ENCODE data around the gene ASPSCR1.

Gene ASPSCR1, protein sequence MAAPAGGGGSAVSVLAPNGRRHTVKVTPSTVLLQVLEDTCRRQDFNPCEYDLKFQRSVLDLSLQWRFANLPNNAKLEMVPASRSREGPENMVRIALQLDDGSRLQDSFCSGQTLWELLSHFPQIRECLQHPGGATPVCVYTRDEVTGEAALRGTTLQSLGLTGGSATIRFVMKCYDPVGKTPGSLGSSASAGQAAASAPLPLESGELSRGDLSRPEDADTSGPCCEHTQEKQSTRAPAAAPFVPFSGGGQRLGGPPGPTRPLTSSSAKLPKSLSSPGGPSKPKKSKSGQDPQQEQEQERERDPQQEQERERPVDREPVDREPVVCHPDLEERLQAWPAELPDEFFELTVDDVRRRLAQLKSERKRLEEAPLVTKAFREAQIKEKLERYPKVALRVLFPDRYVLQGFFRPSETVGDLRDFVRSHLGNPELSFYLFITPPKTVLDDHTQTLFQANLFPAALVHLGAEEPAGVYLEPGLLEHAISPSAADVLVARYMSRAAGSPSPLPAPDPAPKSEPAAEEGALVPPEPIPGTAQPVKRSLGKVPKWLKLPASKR

DNA sequence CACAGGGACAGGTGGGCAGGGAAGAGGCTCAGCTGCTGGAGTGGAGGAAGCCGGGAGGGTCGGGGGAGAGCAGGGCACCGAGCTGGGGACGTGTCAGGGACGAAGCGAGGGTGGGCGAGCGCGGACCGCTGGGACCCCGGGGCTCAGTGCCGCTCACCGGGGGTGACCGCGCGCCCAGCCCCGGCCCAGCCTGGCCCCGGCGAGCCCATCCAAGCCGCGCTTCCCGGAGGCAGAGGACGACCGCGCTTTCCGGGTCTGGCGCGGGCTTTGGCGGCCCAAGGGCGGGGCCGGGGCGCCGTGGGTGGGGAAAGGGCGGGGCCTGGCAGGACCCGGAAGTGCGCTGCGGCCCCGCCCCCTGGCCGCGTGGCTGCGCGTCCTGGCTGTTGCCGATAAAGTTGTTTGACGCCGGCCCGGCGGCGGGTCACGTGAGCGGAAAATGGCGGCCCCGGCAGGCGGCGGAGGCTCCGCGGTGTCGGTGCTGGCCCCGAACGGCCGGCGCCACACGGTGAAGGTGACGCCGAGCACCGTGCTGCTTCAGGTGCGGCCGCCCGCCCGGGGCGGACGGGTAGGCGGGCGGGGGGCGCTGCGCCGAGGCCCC, at the start of gene ASPSCR1:
Gene ASPSCR1, plus strand, starts transcription at position 419 of the 598 bp plus-strand sequence. Its CDS starts 18 bp downstream, at position 437.
- Mint-ChIP-seq H3K27me3 (ENCODE audit: low read depth) (peaks cover 11% of the 10 kb centered on the region), H3K36me3 (ENCODE audit: low read depth) (peaks cover 10% of the 10 kb centered on the region), H3K4me1 (ENCODE audit: low read depth) (peaks cover 22% of the 10 kb centered on the region), H3K27ac (peak within 1 kb of the TSS; percentile 98), H3K4me3 (peak within 1 kb of the TSS; percentile 98), H3K9me3 (peaks cover 4% of the 10 kb centered on the region)
- peak; percentile 88 for DNase-seq (ENCODE audit: low spot score)

DNA sequence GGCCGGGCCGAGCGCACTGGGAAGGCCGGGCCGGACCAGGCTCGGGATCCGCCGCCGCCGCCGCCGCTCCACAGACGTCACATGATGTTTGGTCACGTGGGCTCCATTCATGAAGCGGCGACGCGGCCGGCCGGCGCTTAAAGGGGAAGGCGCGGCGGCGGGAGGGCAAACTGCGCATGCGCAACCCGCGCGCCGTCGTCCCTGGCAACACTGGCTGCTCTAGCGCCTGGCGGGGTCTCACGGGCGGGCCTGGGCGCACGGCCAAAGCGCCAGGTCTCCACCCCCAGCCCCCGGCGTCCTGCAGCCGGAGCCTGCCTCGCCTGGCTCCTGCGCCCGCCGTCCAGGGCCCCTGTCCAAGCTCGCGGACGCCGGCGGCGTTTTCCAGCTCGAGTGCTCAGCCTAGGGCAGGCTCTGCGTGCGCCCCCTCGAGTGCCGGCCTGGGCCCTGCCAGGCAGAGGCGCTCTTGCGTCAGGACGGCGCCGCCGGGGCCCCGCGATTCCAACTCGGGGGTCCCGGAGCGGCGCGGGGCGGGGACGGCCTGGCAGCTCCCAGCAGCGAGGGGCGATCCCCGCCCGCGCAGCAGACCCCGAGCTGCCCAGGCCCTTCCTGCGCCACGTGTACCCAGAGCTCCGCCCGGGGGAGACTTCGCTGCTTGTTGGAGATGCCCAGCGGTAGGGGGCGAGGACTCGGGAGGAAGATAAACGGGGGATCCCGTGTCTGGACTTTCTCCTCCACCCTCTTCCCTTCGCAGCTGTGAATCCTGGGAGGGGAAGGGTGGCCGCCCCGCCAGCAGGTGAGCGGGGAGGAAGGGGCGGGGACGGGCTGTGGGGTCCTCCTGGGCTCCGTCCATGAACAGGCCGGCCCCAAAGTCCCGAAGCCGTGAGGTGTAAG, 49.5 kb upstream of the ASPSCR1 start, which contains the start of gene MAFG:
Gene MAFG, minus strand, starts transcription at position 83 of the 891 bp plus-strand sequence. CDS start 4,550 bp downstream, outside the sequence.
- Mint-ChIP-seq H3K4me1 (ENCODE audit: low read depth) (peaks cover 15% of the 10 kb centered on the region), H3K27me3 (ENCODE audit: low read depth) (peaks cover 3% of the 10 kb centered on the region), H3K9me3 (no peaks in the 10 kb centered on the region), H3K4me3 (peak within 1 kb of the TSS; percentile 94), H3K27ac (peak within 1 kb of the TSS; percentile 87), H3K36me3 (ENCODE audit: low read depth) (peaks cover 1% of the 10 kb centered on the region)
- peak; percentile 92 for DNase-seq (ENCODE audit: low spot score)

DNA sequence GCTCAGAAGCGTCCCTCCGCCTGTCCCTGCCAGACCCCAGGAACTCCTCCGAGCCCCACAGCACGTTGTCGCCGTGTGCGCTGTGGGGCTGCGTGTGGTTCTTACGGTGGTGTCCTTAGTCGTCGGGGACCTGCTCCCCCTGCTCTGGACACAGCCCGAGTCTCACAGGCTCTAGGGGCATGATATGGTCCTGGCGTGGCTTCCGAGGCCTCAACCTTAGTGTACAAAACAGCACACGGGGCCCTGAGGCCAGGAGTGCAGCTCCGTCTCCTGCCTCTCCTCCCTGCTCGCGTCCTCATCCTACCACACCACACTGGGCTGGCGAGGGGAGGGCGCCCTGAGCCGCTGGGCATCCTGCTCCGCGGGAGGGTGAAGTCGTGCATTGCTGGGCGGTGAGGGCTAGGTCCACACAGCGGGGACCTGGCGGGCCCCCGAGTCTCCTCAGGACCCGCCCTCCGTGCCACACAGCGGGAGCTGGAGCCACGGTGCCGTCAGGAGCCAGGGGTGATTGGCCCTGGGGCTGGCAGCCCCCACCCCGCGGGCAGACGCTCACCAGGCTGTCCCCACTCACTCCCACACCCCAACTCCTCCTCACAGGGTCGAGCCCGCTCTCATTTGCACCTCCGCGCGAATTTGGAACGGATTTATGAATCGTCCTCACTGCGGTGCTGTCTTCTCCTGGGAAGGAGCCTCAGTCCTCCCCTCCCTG, 48.7 kb upstream of the ASPSCR1 start:
- Mint-ChIP-seq H3K36me3 (ENCODE audit: low read depth) (peaks cover 1% of the 10 kb centered on the region), H3K27me3 (ENCODE audit: low read depth) (peaks cover 3% of the 10 kb centered on the region), H3K4me3 (peak overlapping the region; percentile 60), H3K4me1 (ENCODE audit: low read depth) (peaks cover 15% of the 10 kb centered on the region), H3K27ac (no peak overlapping the region), H3K9me3 (no peaks in the 10 kb centered on the region)
- DNase-seq (ENCODE audit: low spot score) = no peak

DNA sequence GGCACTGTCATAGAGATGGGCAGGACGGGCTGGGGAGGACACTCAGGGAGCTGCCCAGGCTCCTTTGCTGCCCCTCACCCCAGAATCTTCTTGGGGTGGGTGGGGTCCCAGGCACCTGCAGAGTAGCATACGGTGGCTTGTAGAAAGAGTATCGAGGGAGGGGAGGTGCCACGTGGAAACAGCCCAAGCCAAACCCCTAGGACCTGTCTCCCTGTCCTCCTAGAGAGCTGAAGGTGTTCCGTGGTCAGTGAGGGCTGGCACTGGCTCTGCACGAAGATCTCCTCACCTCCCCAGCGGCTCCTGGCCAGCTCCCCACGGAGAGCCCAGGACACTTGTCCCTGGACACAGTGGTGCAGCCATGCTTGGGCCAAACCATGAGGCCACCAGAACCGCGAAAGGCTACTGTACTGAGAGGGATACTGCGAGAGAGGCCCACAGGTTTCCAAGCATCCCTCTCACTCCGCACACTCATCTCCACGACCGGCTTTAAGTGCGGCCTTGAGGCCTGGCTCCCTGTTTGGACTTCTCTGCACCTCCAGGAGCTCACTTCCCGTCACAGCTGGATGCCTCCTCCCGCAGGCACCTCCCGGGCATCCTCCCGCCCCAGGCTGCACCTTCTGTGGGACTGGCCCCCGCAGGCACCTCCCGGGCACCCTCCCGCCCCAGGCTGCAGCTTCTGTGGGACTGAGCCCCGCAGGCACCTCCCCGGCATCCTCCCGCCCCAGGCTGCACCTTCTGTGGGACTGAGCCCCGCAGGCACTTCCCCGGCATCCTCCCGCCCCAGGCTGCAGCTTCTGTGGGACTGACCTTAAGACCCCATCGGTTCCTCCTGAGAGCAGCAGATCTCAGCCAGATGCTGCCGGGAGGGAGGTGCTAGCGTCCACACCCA, 47.9 kb upstream of the ASPSCR1 start:
- Mint-ChIP-seq H3K36me3 (ENCODE audit: low read depth) (no peaks in the 10 kb centered on the region), H3K9me3 (no peaks in the 10 kb centered on the region), H3K27ac (no peak overlapping the region), H3K4me3 (peak overlapping the region; percentile 29), H3K4me1 (ENCODE audit: low read depth) (peaks cover 11% of the 10 kb centered on the region), H3K27me3 (ENCODE audit: low read depth) (peaks cover 3% of the 10 kb centered on the region)
- DNase-seq (ENCODE audit: low spot score) = no peak

DNA sequence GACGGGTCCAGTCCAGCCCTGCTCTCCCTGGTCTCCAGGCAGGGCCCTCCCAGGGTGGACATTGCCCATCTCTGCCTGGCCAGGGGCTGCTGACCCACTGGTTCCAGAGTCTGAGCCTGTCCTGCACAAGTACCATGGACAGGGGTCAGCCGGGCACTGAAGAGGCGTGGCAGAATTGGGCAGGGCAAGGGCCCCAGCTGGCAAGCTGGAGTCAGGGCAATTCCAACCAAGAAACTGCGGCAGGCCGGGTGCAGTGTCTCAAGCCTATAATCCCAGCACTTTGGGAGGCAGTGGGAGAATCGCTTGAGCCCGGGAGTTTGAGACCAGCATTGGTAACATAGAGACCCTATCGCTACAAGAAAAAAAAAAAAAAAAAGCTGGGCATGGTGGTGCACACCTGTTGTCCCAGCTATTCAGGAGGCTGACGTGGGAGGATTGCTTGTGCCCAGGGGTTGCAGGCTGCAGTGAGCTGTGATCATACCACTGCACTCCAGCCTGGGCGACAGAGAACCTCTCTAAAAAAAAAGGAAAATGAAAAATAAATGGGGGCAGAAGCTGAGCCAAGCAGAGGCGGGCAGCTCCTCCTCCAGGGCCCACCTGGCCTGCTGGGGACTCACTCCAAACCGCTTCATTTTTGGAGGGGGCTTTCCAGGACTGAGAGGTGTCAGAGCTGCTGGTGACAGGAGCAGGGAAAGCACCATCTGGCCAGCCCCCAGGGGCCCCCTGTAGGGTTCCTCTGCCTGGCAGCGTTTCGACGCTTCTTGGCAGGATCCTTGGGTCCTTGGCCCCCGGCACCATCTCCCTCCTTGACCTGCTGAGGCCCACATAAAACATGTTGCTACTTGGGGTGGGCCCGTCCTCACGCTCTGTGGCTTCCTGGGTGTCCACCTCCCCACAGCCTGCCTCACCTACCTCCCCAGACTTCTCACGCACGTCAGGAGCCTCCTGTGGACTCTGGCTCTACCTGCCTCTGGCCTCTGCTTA, 47.0 kb upstream of the ASPSCR1 start:
- Mint-ChIP-seq H3K27ac (no peak overlapping the region), H3K4me3 (no peak overlapping the region), H3K27me3 (ENCODE audit: low read depth) (peaks cover 3% of the 10 kb centered on the region), H3K4me1 (ENCODE audit: low read depth) (peaks cover 9% of the 10 kb centered on the region), H3K9me3 (no peaks in the 10 kb centered on the region), H3K36me3 (ENCODE audit: low read depth) (no peaks in the 10 kb centered on the region)
- DNase-seq (ENCODE audit: low spot score) = no peak

DNA sequence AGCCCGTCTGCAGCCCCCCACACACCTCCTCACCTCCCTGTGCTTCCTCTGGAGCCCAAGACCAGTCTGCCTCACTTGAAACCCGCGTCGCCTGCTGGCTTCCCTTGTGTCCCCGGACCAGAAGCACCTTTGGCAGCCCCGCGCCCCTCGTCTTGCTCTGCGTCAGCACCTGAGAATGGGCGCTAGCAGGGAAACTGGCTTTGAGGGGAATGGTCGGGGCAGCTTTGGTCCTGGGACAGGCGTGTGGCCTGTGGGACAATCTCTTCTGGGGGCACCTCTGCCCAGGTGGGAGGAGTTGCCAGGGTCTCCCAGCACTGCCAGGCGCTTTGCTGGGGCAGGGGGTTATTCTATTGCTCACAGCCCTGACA, 46.3 kb upstream of the ASPSCR1 start:
- Mint-ChIP-seq H3K36me3 (ENCODE audit: low read depth) (no peaks in the 10 kb centered on the region), H3K27me3 (ENCODE audit: low read depth) (peaks cover 3% of the 10 kb centered on the region), H3K27ac (no peak overlapping the region), H3K4me3 (no peak overlapping the region), H3K9me3 (no peaks in the 10 kb centered on the region), H3K4me1 (ENCODE audit: low read depth) (peaks cover 8% of the 10 kb centered on the region)
- DNase-seq (ENCODE audit: low spot score) = no peak

DNA sequence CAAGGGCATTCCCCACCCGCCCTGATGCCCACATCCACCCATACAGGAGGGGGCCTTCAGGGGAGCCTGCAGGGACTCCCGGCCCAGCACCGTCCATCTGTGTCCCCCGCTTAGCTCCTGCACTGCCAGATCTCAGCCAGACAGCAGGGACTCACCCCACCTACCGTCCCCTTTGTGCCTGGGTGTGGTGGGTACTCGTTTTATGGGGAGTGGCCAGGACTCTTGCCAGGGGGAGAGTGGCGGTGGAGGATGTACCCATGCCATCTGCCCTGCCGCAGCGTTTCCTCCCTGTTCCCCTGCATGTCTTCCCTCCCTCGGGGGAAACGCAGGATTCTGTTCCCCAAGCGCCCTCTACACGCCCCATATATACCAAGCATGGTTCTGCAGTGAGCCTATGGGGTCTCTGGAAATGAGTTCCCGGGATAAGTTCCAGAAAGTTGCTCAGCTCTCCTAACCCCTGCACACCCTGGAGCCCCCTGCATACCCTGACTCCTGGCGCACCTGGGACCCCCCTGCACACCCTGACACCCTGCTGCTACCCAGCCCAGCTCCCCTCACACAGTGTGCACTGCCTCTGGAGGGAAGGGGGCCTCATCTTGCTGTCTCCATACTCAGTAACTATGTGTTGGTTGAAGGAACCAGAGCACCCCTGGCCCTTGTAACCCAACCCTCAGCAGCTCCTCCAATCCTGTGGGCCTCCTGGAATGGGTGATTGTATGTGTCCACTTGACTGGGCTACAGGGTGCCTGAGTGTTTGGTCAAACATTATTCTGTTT, 45.7 kb upstream of the ASPSCR1 start:
- no peaks in the 10 kb centered on the region for H3K9me3 Mint-ChIP-seq
- H3K27ac Mint-ChIP-seq = no peak overlapping the region
- no peak overlapping the region for H3K4me3 Mint-ChIP-seq
- DNase-seq (ENCODE audit: low spot score) = no peak
- H3K27me3 Mint-ChIP-seq (ENCODE audit: low read depth) = peaks cover 3% of the 10 kb centered on the region
- H3K4me1 Mint-ChIP-seq (ENCODE audit: low read depth) = peaks cover 4% of the 10 kb centered on the region
- no peaks in the 10 kb centered on the region for H3K36me3 Mint-ChIP-seq (ENCODE audit: low read depth)

DNA sequence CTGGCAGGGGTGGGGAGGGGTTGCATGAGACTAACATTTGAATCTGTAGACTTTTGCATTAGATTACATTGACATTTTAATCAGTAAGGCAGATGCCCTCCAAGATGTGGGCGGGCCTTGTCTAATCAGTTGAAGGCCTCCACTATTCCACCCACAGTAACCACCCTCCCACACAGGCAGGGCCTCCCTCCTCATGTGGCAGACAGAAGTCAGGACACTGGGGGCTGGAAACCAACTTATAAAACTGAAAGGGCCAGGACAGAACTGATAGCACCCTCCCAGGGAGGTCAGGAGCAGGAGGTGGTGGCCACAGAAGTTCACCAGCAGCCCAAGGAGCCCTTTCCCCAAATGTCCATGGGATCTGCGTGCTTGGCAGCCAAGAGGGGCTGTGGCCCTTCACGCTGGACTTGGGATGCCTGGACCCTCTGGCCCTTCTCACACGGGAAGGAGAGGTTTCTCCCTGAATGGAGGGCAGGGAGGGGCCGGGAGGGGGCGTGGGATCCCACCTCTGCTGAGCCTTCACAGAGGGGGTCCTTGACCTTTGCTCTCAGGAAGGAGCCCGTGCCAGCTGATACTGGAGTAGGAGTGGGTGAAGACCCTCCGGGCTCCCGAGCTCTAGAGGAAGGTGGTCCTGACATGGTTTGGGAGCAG, 45.0 kb upstream of the ASPSCR1 start:
- Mint-ChIP-seq H3K4me3 (no peak overlapping the region), H3K27me3 (ENCODE audit: low read depth) (peaks cover 3% of the 10 kb centered on the region), H3K36me3 (ENCODE audit: low read depth) (no peaks in the 10 kb centered on the region), H3K4me1 (ENCODE audit: low read depth) (peaks cover 4% of the 10 kb centered on the region), H3K27ac (no peak overlapping the region), H3K9me3 (no peaks in the 10 kb centered on the region)
- no peak for DNase-seq (ENCODE audit: low spot score)

DNA sequence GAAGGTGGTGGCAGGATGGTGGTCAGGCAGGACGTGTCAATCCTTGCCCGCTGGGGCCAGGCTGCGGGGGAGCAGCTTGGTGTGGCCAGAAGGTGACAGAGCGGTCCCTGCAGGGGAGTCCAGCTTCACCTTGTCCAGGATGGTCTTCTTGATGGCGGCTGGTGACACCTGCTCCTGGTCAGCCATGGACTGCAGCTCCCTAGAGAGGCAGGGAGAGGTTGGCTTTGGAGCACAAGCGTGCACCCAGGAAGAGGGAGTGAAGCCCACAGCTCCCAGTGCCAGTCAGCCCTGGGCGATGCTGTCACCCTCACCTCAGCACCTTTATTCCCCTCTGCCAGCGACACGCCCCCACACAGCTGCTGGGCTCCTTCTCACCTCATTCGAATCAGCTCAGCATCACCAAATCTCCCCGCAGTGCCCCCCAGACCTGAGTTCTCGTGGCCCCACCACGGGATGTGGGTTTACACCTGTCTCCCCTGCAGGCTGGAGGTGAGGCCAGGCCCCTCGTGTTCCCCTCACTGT, 44.2 kb upstream of the ASPSCR1 start:
- H3K4me1 Mint-ChIP-seq (ENCODE audit: low read depth) = peaks cover 4% of the 10 kb centered on the region
- no peak overlapping the region for H3K4me3 Mint-ChIP-seq
- H3K9me3 Mint-ChIP-seq = no peaks in the 10 kb centered on the region
- peaks cover 3% of the 10 kb centered on the region for H3K27me3 Mint-ChIP-seq (ENCODE audit: low read depth)
- H3K27ac Mint-ChIP-seq = no peak overlapping the region
- no peaks in the 10 kb centered on the region for H3K36me3 Mint-ChIP-seq (ENCODE audit: low read depth)
- no peak for DNase-seq (ENCODE audit: low spot score)

DNA sequence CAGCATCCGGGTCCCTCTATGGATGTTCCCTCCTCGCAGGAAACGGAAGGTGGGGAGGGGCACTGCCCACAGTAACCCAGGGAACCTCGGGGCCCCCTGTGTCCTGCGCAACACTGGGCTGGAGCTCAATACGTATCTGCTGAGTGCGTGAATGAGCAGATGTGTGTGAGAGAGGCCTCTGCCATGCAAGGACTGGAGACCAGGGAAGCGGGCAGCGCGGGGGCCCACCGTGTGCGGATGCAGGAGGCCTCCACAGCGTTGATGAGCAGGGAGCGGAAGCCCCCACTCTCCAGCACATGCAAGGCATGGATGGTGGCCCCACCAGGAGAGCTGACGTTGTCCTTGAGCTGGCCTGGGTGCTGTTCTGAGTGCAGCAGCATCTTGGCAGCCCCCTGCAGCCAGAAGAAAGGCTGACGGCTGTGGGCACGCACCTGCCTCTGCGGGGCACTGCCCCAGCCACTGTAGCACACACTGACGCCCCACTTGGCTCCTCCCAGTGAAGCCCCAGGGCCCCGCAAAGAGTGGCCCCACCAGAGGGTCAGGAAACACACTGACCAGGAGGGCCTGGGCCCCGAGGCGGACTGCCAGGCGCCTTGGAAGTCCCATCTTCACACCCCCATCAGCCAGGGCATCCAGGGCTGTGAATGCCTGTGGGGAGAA, 43.2 kb upstream of the ASPSCR1 start:
- H3K9me3 Mint-ChIP-seq = no peaks in the 10 kb centered on the region
- no peaks in the 10 kb centered on the region for H3K36me3 Mint-ChIP-seq (ENCODE audit: low read depth)
- no peak for DNase-seq (ENCODE audit: low spot score)
- H3K4me3 Mint-ChIP-seq = no peak overlapping the region
- peaks cover 4% of the 10 kb centered on the region for H3K4me1 Mint-ChIP-seq (ENCODE audit: low read depth)
- H3K27me3 Mint-ChIP-seq (ENCODE audit: low read depth) = no peaks in the 10 kb centered on the region
- H3K27ac Mint-ChIP-seq = no peak overlapping the region

Data from T-helper 2 cell treated with Interferon-gamma antibody and Interleukin-4, amounts not matched to agents 5 μg/mL and 100 μg/mL, for 36 hours (primary cell).